Endometrial microvascular endothelial cells (primary cell): ENCODE results near the gene MINDY4. TPM values are rescaled to one million over a fixed set of nuclear protein-coding genes. Genes with fewer than 3 reads are reported as not detected.

Experiments used
- in situ Hi-C: cut with HindIII; loops from 2 replicates; pipeline ENCODE4 v1.10.0; 2017; ENCODE audit warnings: low sequenced_read_pairs, low pct_unique_long_range_greater_than_20kb; ENCODE audit errors: inconsistent ontology term
- total RNA-seq: library from RNA; depleted of rRNA; stranded (reverse); fragments of >200 nt; gene quantifications from one replicate; pipeline ENCODE4 v1.2.3, GENCODE V29; 2015; ENCODE audit errors: inconsistent ontology term

MINDY4 gene
- total RNA-seq, 1 donor from 2014 or later: 8.1 TPM

- in situ Hi-C loops: no loop called here
Measured at GRCh38 chr7:30764030-30764975, 6.9 kb upstream of the MINDY4 start.

DNA sequence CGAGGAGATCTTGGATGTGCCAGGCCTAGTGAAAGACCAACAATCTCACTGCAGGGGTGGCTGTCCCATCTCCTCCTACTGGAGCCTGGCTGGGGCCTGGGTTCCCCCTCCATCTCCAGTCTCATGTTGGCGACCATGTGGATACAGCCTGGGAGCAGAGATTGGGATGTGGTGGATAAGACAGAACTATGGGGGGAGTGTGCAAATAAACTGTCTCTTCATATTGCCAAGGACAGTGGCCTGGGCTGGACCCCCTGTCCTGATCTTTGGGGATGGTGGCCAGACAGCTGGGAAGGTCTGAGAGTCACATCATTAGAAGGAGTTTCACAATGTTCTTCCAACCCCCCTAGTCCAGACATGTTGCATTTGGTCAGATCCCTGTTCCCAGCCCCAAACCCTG lies 5.8 kb upstream of the MINDY4 start:
- in situ Hi-C loops: no loop called here

- in situ Hi-C loops: no loop called here
Measured at GRCh38 chr7:30770845-30771173, 408 bp upstream of the MINDY4 start.

GRCh38 chr7:30771880-30772425 lies 736 bp downstream of the MINDY4 start:
- in situ Hi-C loops: no loop called here

DNA sequence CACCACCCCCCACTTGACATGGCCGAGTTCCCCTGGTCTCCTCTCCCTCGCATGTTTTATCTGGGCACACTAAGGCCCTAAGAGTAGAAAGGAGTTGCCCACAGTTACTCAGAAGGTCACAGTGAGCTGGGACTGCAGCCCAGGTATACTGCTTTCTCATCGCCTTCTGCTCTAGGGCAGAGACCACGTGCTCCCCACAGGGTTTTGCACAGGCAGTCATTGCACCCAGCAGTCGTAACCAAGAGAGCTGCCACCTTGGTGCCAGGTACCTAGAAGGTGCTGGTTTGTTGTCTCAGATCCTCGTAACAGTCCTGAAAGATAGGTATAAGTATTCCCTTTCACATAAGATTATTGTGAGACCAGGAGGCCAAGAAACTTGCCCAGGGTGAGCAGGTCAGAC lies 1.8 kb downstream of the MINDY4 start:
- in situ Hi-C loops: no loop called here

DNA sequence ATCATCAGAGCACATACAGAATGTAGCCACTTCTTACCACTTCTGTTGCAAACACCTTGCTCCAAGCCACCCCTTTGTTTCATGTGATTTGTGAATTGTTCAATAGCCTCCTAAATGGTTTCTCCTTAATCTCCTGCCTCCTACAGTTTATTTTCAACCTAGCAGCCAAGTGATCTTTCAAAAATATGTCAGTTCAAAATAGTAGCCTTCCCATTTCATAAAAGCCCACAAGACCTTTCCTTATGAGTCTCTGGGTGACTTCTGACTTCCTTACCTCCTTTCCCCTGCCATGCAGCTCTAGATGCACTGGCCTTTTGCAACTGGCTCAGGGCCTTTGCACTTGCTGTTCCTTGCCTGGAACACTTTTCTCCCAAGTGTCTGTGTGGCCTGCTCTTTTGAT lies 4.8 kb downstream of the MINDY4 start:
- in situ Hi-C loops: loop anchor here (25.0 kb wide), 1 partner anchor 336 kb away; no protein-coding TSS in a partner anchor

GRCh38 chr7:30776971-30777370 lies 5.8 kb downstream of the MINDY4 start:
- in situ Hi-C loops: loop anchor here (25.0 kb wide), 1 partner anchor 335 kb away; no protein-coding TSS in a partner anchor

DNA sequence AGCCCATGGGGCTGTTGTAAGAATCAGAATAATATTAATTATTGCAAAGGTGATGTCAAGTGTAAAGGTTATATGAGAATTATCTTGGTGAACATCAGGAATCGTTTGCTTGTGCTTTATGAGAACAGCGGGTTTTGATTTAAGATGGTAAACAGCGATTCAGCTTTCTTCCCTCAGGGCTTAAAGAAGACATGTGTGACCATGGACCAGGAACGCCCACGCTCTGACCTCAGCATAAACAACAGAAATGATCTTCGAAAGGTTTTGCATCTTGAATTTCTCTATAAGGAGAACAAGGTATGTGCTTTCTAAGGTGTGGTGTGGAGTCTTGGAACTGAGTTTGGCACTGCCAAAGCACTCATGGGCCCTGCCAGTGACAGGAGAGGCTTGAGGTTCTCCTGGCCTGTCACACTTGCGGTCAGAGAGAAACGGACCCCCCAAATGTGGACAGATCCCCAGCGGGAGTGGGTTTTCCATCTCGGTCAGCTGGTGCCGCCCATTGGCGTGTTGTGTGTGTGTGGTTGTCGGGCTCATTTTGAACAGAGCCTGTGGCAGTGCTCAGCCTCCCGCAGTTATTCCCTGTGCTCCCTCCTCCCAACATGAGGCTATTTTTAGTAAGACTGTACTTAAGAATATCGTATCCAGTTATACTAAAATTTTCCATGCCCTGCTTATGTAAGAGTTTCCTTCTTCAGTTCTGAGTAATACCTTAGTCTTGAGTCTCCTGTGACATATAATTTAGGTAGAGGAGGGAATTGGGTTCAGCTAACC lies 7.2 kb downstream of the MINDY4 start:
- in situ Hi-C loops: loop anchor here (25.0 kb wide), 1 partner anchor 334 kb away; no protein-coding TSS in a partner anchor

GRCh38 chr7:30779574-30779973 lies 8.4 kb downstream of the MINDY4 start:
- in situ Hi-C loops: loop anchor here (25.0 kb wide), 1 partner anchor 333 kb away; no protein-coding TSS in a partner anchor

GRCh38 chr7:30780941-30781340 lies 9.7 kb downstream of the MINDY4 start:
- in situ Hi-C loops: loop anchor here (25.0 kb wide), 1 partner anchor 331 kb away; no protein-coding TSS in a partner anchor

DNA sequence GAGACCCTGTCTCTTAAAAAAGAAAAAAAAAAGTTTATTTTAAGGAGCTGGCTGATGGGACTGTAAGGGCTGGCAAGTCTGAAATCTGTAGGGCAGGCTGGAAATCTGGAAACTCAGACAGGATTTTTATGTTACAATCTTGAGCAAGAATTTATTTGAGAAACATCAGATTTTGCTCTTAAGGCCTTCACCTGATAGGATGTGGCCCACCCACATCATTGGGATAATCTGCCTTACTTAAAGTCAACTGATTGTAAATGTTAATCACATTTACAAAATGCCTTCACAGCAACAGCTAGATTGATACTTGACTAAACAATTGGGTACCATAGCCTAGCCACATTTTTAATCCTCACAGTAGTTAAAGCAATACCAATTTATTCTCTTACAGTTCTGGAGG lies 11.5 kb downstream of the MINDY4 start:
- in situ Hi-C loops: loop anchor here (25.0 kb wide), 1 partner anchor 330 kb away; no protein-coding TSS in a partner anchor

DNA sequence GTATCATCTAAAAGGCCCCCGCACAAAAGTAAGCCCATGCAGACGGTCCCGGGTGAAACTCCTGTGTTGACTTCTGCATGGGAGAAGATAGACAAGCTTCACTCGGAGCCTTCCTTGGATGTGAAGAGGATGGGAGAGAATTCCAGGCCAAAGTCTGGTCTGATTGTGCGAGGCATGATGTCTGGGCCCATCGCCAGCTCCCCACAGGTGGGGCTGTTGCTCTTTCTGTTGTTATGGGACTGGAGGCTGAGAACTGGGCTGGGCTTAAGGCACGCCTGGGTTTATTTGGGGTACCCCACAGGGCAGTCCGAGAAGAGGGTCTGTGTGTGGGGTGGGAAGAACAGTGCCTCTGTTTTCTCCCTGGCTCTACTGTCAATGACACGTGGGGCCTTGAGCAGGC lies 14.6 kb downstream of the MINDY4 start:
- in situ Hi-C loops: loop anchor here (25.0 kb wide), 1 partner anchor 327 kb away; no protein-coding TSS in a partner anchor

DNA sequence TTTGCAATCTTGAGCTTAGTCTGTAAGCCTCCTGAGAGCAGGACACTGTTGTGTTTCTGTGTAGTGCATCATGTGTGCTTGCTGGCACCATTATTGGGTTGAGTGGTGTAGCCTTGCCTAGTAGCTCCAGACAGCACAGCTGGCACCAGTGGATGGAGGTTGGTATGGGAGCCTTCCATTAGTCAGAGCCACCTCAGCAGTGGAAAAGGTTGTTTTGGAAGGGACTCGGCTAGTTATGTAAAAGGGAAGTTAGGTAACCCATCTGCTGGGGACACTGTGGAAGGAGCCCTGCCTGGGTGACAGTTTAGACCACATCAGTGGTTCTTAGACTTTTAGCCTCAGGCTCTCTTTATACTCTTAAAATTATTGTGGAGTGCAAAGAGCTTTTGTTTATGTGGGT lies 16.3 kb downstream of the MINDY4 start:
- in situ Hi-C loops: loop anchor here (25.0 kb wide), 1 partner anchor 325 kb away; no protein-coding TSS in a partner anchor

- in situ Hi-C loops: loop anchor here (25.0 kb wide), 1 partner anchor 324 kb away; no protein-coding TSS in a partner anchor
Measured at GRCh38 chr7:30788640-30789333, 17.6 kb downstream of the MINDY4 start.

DNA sequence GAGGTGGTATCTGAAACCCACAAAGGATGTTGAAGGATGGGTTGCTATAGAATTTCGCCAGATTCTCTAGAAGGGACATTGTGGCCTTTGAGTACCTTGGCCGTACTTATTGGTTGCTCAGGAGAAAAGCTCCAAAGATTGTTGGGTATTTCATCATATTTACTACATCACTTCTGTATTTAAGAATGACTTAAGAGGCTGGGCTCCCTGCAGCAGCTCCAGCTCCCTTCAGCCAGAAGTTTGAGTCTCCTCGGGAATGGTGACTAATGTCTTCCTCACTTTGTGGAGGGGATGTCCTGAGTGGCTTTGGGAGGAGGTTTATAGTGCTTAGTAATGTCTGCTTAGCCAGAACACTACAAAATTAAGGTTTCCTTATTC lies 18.1 kb downstream of the MINDY4 start:
- in situ Hi-C loops: loop anchor here (25.0 kb wide), 1 partner anchor 323 kb away; no protein-coding TSS in a partner anchor

DNA sequence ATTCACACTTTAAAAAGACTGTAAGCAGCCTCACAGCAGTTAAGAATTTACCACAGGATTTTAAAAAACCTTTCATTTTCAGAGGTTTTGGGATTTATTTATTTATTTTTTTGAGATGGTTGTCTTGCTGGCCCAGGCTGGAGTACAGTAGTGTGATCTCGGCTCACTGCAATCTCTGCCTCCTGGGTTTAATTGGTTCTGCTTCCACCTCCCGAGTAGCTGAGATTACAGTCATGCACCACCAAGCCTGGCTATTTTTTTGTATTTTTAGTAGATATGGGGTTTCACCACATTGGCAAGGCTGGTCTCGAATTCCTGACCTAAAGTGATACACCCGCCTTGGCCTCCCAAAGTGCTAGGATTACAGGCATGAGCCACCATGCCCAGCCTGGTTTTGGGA lies 19.1 kb downstream of the MINDY4 start:
- in situ Hi-C loops: loop anchor here (25.0 kb wide), 1 partner anchor 322 kb away; no protein-coding TSS in a partner anchor

GRCh38 chr7:30791114-30791513 lies 19.9 kb downstream of the MINDY4 start:
- in situ Hi-C loops: loop anchor here (25.0 kb wide), 1 partner anchor 321 kb away; no protein-coding TSS in a partner anchor

GRCh38 chr7:30795161-30795948 lies 24.1 kb downstream of the MINDY4 start:
- in situ Hi-C loops: loop anchor here (25.0 kb wide), 1 partner anchor 317 kb away; no protein-coding TSS in a partner anchor
